ENCODE measurements around the gene TNRC6C. TPM values are rescaled to one million over a fixed set of nuclear protein-coding genes. Genes with fewer than 3 reads are reported as not detected.

Gene TNRC6C
- total and polyA plus RNA-seq, 2 of the 13 experiments (the other 11 are each of a cell fraction or from before 2014, with no cell fraction given), result 0.66 to 4.9 TPM

GRCh38 chr17:78137392-78138203, 179.1 kb downstream of the TNRC6C start (continued):
- 0 out of 2 replicates have a peak, but pooled peaks have one; percentile 29 for TF ChIP-seq ZNF142 (CRISPR knock-in tag; IDR thresholded peaks at IDR 0.05)
- no peak for TF ChIP-seq IKZF4 (CRISPR knock-in tag; IDR thresholded peaks at IDR 0.05; ENCODE audit: borderline replicate concordance, low read depth, not compliant biosample characterization)
- no peak for TF ChIP-seq ZNF124 (CRISPR knock-in tag; IDR thresholded peaks at IDR 0.05)
- no peak for TF ChIP-seq SKI (IDR thresholded peaks at IDR 0.05; ENCODE audit: partially characterized antibody)
- no peak for TF ChIP-seq PTBP1 (IDR thresholded peaks at IDR 0.05; ENCODE audit: low read depth, low read length, poor library complexity, severe bottlenecking)
- no peak; the same call in 1 of the 2 replicates for TF ChIP-seq ZFP41 (CRISPR knock-in tag; IDR thresholded peaks at IDR 0.05; ENCODE audit: borderline replicate concordance)
- TF ChIP-seq ZNF503 (CRISPR knock-in tag; IDR thresholded peaks at IDR 0.05), result no peak
- TF ChIP-seq ZNF619 (CRISPR knock-in tag; IDR thresholded peaks at IDR 0.05), result peak; percentile 71; the same call in 1 of the 2 replicates
- no peak for TF ChIP-seq ZNF660 (CRISPR knock-in tag; IDR thresholded peaks at IDR 0.05; ENCODE audit: borderline replicate concordance, low read depth)
- no peak for TF ChIP-seq ZBTB40 (IDR thresholded peaks at IDR 0.05)
- no peak for TF ChIP-seq ZBTB40 (CRISPR knock-in tag; IDR thresholded peaks at IDR 0.05)
